ENCODE results near the gene CREG2. TPM values are rescaled to one million over a fixed set of nuclear protein-coding genes. Genes with fewer than 3 reads are reported as not detected.

The CREG2 gene
- polyA plus RNA-seq, 1 experiment, result not detected

- no peak for TF ChIP-seq CTCF (IDR thresholded peaks at IDR 0.05; ENCODE audit: low read depth, low read length)
- no peaks in the 10 kb centered on the region for H3K9me3 ChIP-seq (ENCODE audit: control insufficient read depth, insufficient read depth, low read length)
- H3K27ac ChIP-seq (ENCODE audit: low read depth, low read length), result no peak overlapping the region
- no peak overlapping the region for H3K4me3 ChIP-seq (ENCODE audit: low read depth, low read length)
- no peak for DNase-seq (ENCODE audit: low read depth, low spot score)
- POLR2A ChIA-PET, result no interaction called here
- CTCF ChIA-PET, result interaction anchor here (0.6 to 1.3 kb wide), 3 partner anchors 9 to 421 kb away, joined by 3 to 5 read pairs (median 3); no protein-coding TSS in a partner anchor
- no peaks in the 10 kb centered on the region for H3K27me3 ChIP-seq (ENCODE audit: control insufficient read depth, insufficient read depth, low read length)
Observed at GRCh38 chr2:101410114-101410513, 22.8 kb upstream of the CREG2 start.

- DNase-seq (ENCODE audit: low read depth, low spot score), result no peak
- Histone ChIP-seq H3K27me3 (ENCODE audit: control insufficient read depth, insufficient read depth, low read length) (no peaks in the 10 kb centered on the region), H3K4me3 (ENCODE audit: low read depth, low read length) (no peak overlapping the region), H3K27ac (ENCODE audit: low read depth, low read length) (no peak overlapping the region), H3K9me3 (ENCODE audit: control insufficient read depth, insufficient read depth, low read length) (no peaks in the 10 kb centered on the region)
- no peak for TF ChIP-seq CTCF (IDR thresholded peaks at IDR 0.05; ENCODE audit: low read depth, low read length)
- POLR2A ChIA-PET, result no interaction called here
- CTCF ChIA-PET, result interaction anchor here (1.3 to 3.5 kb wide), 3 partner anchors 9 to 68 kb away, joined by 4 to 12 read pairs (median 5); no protein-coding TSS in a partner anchor
Observed at GRCh38 chr2:101409699-101410098, 22.4 kb upstream of the CREG2 start.

- POLR2A ChIA-PET, result no interaction called here
- TF ChIP-seq CTCF (IDR thresholded peaks at IDR 0.05; ENCODE audit: low read depth, low read length), result no peak
- Histone ChIP-seq H3K4me3 (ENCODE audit: low read depth, low read length) (no peak overlapping the region), H3K27me3 (ENCODE audit: control insufficient read depth, insufficient read depth, low read length) (no peaks in the 10 kb centered on the region), H3K27ac (ENCODE audit: low read depth, low read length) (no peak overlapping the region), H3K9me3 (ENCODE audit: control insufficient read depth, insufficient read depth, low read length) (no peaks in the 10 kb centered on the region)
- no peak for DNase-seq (ENCODE audit: low read depth, low spot score)
- CTCF ChIA-PET, result interaction anchor here (0.8 to 3.5 kb wide), 3 partner anchors 10 to 438 kb away, joined by 3 to 12 read pairs (median 4); no protein-coding TSS in a partner anchor
Observed at GRCh38 chr2:101408925-101409324, 21.6 kb upstream of the CREG2 start.

- DNase-seq (ENCODE audit: low read depth, low spot score), result no peak
- ChIA-PET CTCF (interaction anchor here (1.4 kb wide), 1 partner anchor 14 kb away, joined by 5 read pairs; no protein-coding TSS in a partner anchor), POLR2A (no interaction called here)
- H3K27me3 ChIP-seq (ENCODE audit: control insufficient read depth, insufficient read depth, low read length), result no peaks in the 10 kb centered on the region
- H3K4me3 ChIP-seq (ENCODE audit: low read depth, low read length), result no peak overlapping the region
- H3K27ac ChIP-seq (ENCODE audit: low read depth, low read length), result no peak overlapping the region
- TF ChIP-seq CTCF (IDR thresholded peaks at IDR 0.05; ENCODE audit: low read depth, low read length), result no peak
- no peaks in the 10 kb centered on the region for H3K9me3 ChIP-seq (ENCODE audit: control insufficient read depth, insufficient read depth, low read length)
Observed at GRCh38 chr2:101405351-101405899, 18.1 kb upstream of the CREG2 start.

- POLR2A ChIA-PET, result no interaction called here
- no peak for TF ChIP-seq CTCF (IDR thresholded peaks at IDR 0.05; ENCODE audit: low read depth, low read length)
- Histone ChIP-seq H3K27ac (ENCODE audit: low read depth, low read length) (no peak overlapping the region), H3K4me3 (ENCODE audit: low read depth, low read length) (no peak overlapping the region), H3K27me3 (ENCODE audit: control insufficient read depth, insufficient read depth, low read length) (no peaks in the 10 kb centered on the region), H3K9me3 (ENCODE audit: control insufficient read depth, insufficient read depth, low read length) (no peaks in the 10 kb centered on the region)
- CTCF ChIA-PET, result no interaction called here
- no peak for DNase-seq (ENCODE audit: low read depth, low spot score)
Observed at GRCh38 chr2:101403745-101404144, 16.4 kb upstream of the CREG2 start.

All from AG04450 (cell line).